Measurements from ENCODE around the gene WASF2.

The WASF2 gene

GRCh38 chr1:27356619-27357280 is 133.2 kb downstream of the WASF2 start:
- no peak for DNase-seq (ENCODE audit: low read depth, low spot score)
- H3K4me3 ChIP-seq (ENCODE audit: low read length), result no peak overlapping the region

- DNase-seq (ENCODE audit: low read depth, low spot score), result no peak
- H3K4me3 ChIP-seq (ENCODE audit: low read length), result no peak overlapping the region
These were observed 133.7 kb downstream of the WASF2 start for GRCh38 chr1:27356277-27356618.

GRCh38 chr1:27355683-27356082 is 134.3 kb downstream of the WASF2 start:
- no peak for DNase-seq (ENCODE audit: low read depth, low spot score)
- H3K4me3 ChIP-seq (ENCODE audit: low read length), result no peak overlapping the region

Measured in Jurkat, Clone E6-1 (cell line).